ENCODE measurements around the gene ROGDI. TPM values are rescaled to one million over a fixed set of nuclear protein-coding genes. Genes with fewer than 3 reads are reported as not detected.

Gene ROGDI
- polyA plus RNA-seq, 2 of the 4 experiments (the other 2 are of a cell fraction) = 7.2 to 15.1 TPM

Small RNA genes lying within 50 kb of the gene (small RNA-seq; reads per million reads assigned to genes)
- 0 reads per million in 6 experiments for gene RF00017

Other genes starting within 250 kb of the ROGDI start
- gene C16orf96, start 246.3 kb downstream of the ROGDI start, polyA plus RNA-seq (2011; rRNA removed) = 0.03 TPM in 1 of 2 replicates, not detected in the other
- 0.01 to 0.03 TPM in 2 of 3 replicates, not detected in the other for gene C16orf96, start 246.3 kb downstream of the ROGDI start, polyA plus RNA-seq (2017; fragmentation: RNase III; extraction: RNeasy Plus Mini Kit Qiagen cat#74134 plus additional on column Dnase treatment)
- 10.0 and 10.2 TPM in 2 replicates for gene UBALD1, start 187.7 kb downstream of the ROGDI start, polyA plus RNA-seq (2011; rRNA removed)
- 33.2 to 36.6 TPM (median 34.1 TPM) in 3 replicates for gene UBALD1, start 187.7 kb downstream of the ROGDI start, polyA plus RNA-seq (2017; fragmentation: RNase III; extraction: RNeasy Plus Mini Kit Qiagen cat#74134 plus additional on column Dnase treatment)
- gene MGRN1, start 177.8 kb downstream of the ROGDI start, polyA plus RNA-seq (2011; rRNA removed) = 4.3 and 8.2 TPM in 2 replicates
- gene MGRN1, start 177.8 kb downstream of the ROGDI start, polyA plus RNA-seq (2017; fragmentation: RNase III; extraction: RNeasy Plus Mini Kit Qiagen cat#74134 plus additional on column Dnase treatment) = 28.2 to 30.6 TPM (median 29.9 TPM) in 3 replicates
- 15.5 and 16.8 TPM in 2 replicates for gene NUDT16L1, start 109.1 kb downstream of the ROGDI start, polyA plus RNA-seq (2011; rRNA removed)
- gene NUDT16L1, start 109.1 kb downstream of the ROGDI start, polyA plus RNA-seq (2017; fragmentation: RNase III; extraction: RNeasy Plus Mini Kit Qiagen cat#74134 plus additional on column Dnase treatment) = 21.8 to 24.4 TPM (median 22.9 TPM) in 3 replicates
- gene ANKS3, start 68.4 kb downstream of the ROGDI start, polyA plus RNA-seq (2011; rRNA removed) = 19.8 and 22.7 TPM in 2 replicates
- 22.4 to 30.6 TPM (median 27.1 TPM) in 3 replicates for gene ANKS3, start 68.4 kb downstream of the ROGDI start, polyA plus RNA-seq (2017; fragmentation: RNase III; extraction: RNeasy Plus Mini Kit Qiagen cat#74134 plus additional on column Dnase treatment)
- 1.6 and 1.7 TPM in 2 replicates for gene DNAAF8, start 68.1 kb downstream of the ROGDI start, polyA plus RNA-seq (2011; rRNA removed)
- 0.73 to 1.6 TPM (median 0.89 TPM) in 3 replicates for gene DNAAF8, start 68.1 kb downstream of the ROGDI start, polyA plus RNA-seq (2017; fragmentation: RNase III; extraction: RNeasy Plus Mini Kit Qiagen cat#74134 plus additional on column Dnase treatment)
- 4.6 and 4.7 TPM in 2 replicates for gene ZNF500, start 35.5 kb downstream of the ROGDI start, polyA plus RNA-seq (2011; rRNA removed)
- 5.2 to 6.7 TPM (median 6.4 TPM) in 3 replicates for gene ZNF500, start 35.5 kb downstream of the ROGDI start, polyA plus RNA-seq (2017; fragmentation: RNase III; extraction: RNeasy Plus Mini Kit Qiagen cat#74134 plus additional on column Dnase treatment)
- not detected in 2 replicates for gene SEPTIN12, start 14.3 kb downstream of the ROGDI start, polyA plus RNA-seq (2011; rRNA removed)
- gene SEPTIN12, start 14.3 kb downstream of the ROGDI start, polyA plus RNA-seq (2017; fragmentation: RNase III; extraction: RNeasy Plus Mini Kit Qiagen cat#74134 plus additional on column Dnase treatment) = 0.14 TPM in 1 of 3 replicates, not detected in the others
- not detected in 2 replicates for gene SMIM22, start 7.3 kb downstream of the ROGDI start, polyA plus RNA-seq (2011; rRNA removed)
- gene SMIM22, start 7.3 kb downstream of the ROGDI start, polyA plus RNA-seq (2017; fragmentation: RNase III; extraction: RNeasy Plus Mini Kit Qiagen cat#74134 plus additional on column Dnase treatment) = not detected in 3 replicates
- gene GLYR1, start 44.7 kb upstream of the ROGDI start, polyA plus RNA-seq (2011; rRNA removed) = 33.8 and 37.1 TPM in 2 replicates
- gene GLYR1, start 44.7 kb upstream of the ROGDI start, polyA plus RNA-seq (2017; fragmentation: RNase III; extraction: RNeasy Plus Mini Kit Qiagen cat#74134 plus additional on column Dnase treatment) = 52.0 to 55.1 TPM (median 54.5 TPM) in 3 replicates
- gene UBN1, start 44.8 kb upstream of the ROGDI start, polyA plus RNA-seq (2011; rRNA removed) = 14.2 and 15.9 TPM in 2 replicates
- 18.0 to 20.0 TPM (median 18.3 TPM) in 3 replicates for gene UBN1, start 44.8 kb upstream of the ROGDI start, polyA plus RNA-seq (2017; fragmentation: RNase III; extraction: RNeasy Plus Mini Kit Qiagen cat#74134 plus additional on column Dnase treatment)
- gene PPL, start 134.5 kb upstream of the ROGDI start, polyA plus RNA-seq (2011; rRNA removed) = 2.6 and 2.7 TPM in 2 replicates
- gene PPL, start 134.5 kb upstream of the ROGDI start, polyA plus RNA-seq (2017; fragmentation: RNase III; extraction: RNeasy Plus Mini Kit Qiagen cat#74134 plus additional on column Dnase treatment) = 1.8 to 2.9 TPM (median 2.0 TPM) in 3 replicates
- gene SEC14L5, start 155.7 kb upstream of the ROGDI start, polyA plus RNA-seq (2011; rRNA removed) = 0.05 and 0.07 TPM in 2 replicates
- 0.03 TPM in 3 replicates for gene SEC14L5, start 155.7 kb upstream of the ROGDI start, polyA plus RNA-seq (2017; fragmentation: RNase III; extraction: RNeasy Plus Mini Kit Qiagen cat#74134 plus additional on column Dnase treatment)
- 6.5 and 6.7 TPM in 2 replicates for gene NAGPA, start 231.3 kb upstream of the ROGDI start, polyA plus RNA-seq (2011; rRNA removed)
- gene NAGPA, start 231.3 kb upstream of the ROGDI start, polyA plus RNA-seq (2017; fragmentation: RNase III; extraction: RNeasy Plus Mini Kit Qiagen cat#74134 plus additional on column Dnase treatment) = 12.6 to 17.3 TPM (median 16.5 TPM) in 3 replicates

Measured in A549 (cell line).